NCI-H226 (cell line): ENCODE results near the gene PDZD4.

ENCODE experiments used
- DNase-seq: peaks from one replicate; pipeline ENCODE4 v3.0.0-alpha.2; 2015

PDZD4 gene

DNA sequence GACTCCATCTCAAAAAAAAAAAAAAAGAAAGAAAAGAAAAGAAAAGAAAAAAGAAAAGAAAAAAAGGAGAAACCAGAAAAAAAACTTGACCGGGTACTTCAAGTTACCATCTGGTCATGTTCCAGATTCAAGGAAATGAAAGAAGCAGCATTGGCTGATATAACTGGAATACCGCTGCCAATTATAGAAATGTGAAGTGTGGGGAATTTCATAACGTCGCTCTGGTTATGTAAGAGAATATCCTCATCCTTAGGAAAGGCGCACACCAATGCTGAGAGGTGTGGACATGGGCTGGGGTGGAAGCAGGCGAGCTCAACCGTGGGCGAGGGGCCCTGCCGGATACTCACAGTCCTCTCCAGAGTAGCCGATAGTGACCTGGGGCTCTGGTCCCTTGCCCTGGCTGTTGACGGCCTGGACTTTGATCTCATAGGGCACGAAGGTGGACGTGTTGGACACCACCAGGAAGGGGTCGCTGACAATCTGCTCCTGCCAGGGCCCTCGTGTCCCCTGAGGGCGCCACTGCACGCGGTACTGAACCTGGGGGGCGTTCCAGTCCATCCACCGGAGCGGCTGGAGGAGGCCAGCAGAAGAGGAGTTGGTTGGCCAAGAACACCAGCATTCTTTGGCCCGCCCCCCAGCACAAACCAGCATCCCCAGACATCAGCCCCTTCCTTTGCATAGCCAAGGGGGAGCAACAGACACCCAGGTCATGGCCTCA is 36.1 kb upstream of the PDZD4 start:
- DNase-seq: no peak

DNA sequence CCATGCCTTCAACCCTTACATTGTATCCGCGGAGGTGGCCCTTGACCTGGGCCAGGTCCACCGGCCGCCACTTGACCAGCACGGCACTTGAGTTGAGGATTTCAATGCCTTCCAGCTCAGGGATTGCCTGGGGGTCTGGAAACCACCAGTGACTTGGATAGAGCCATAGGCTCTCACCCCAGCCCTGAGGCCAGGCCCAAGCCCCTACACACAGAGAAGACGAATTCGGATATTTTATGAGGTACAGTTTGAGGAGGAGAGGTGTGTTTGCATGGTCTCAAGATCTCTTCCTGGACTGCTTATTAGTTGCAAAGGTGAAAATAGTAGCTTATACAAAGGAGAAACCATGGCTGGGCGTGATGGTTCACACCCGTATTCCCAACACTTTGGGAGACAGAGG is 35.3 kb upstream of the PDZD4 start:
- DNase-seq: no peak

- no peak for DNase-seq
Measured at GRCh38 chrX:153865321-153865580, 34.9 kb upstream of the PDZD4 start.

GRCh38 chrX:153864561-153865320 is 34.4 kb upstream of the PDZD4 start:
- DNase-seq: no peak

DNA sequence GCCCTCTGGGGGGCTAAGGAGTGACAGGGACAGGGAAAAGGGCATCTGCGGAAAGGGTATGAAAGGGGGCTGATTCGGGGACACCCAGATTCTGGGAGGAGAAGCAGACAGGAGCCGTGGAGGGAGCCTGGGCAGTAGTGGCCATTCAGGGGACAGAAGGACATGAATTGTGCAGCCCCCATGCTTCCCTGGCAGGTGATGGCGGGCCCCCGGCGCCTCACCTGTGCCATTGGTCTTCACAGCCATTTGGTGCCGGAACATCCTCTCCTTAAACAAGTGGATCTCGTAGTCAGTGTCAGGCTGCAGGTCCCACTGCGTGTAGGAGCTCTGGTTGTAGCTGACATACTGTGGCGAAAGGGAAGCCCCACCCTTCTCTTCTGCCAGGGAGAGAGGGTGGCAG is 33.8 kb upstream of the PDZD4 start:
- no peak for DNase-seq

- no peak for DNase-seq
Measured at GRCh38 chrX:153863251-153863991, 33.1 kb upstream of the PDZD4 start.

- no peak for DNase-seq
Measured at GRCh38 chrX:153862369-153863250, 32.3 kb upstream of the PDZD4 start.

- no peak for DNase-seq
Measured at GRCh38 chrX:153861733-153862310, 31.5 kb upstream of the PDZD4 start.

- no peak for DNase-seq
Measured at GRCh38 chrX:153861151-153861550, 30.8 kb upstream of the PDZD4 start.

DNA sequence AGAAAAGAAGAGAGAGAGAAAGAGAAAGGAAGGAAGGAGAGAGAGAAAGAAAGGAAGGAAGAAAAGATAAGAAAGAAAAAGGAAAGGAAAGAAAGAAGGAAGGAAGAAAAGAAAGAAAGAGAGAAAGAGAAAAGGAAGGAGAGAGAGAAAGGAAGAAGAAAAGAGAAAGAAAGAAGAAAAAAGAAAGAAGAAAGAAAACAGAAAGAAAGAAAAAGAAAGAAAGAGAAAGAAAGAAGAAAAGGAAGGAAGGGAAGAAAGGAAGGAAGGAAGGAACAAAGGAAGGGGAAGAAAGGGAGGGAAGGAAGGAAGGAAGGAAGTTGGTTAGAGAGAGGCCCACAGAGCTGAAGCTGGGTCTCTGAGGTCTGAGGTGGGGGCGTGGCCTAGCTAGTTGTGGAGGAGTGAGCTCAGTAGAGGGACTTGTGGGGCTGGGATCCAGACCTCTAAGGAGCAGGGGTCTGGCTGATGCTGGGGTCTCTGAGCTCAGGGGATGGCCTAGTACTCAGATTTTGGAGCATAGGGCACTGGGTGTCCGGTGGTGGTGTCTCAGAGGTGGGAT is 27.1 kb upstream of the PDZD4 start:
- DNase-seq: no peak

- DNase-seq: no peak
Measured at GRCh38 chrX:153854702-153855101, 24.4 kb upstream of the PDZD4 start.

DNA sequence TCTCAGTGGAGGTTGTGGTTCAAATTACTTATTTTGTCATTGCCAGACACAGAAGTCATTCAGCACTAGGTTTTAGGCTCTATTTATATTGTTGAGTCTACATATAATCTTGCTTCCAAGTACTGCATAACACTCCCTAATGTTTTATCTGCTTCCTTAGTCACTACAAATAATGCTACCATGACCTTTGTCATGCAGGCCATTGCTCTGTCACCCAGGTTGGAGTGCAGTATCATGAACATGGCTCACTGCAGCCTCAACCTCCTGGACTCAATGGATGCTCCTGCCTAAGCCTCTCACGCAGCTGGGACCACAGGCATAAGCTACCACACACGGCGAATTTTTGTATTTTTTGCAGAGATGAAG is 23.5 kb upstream of the PDZD4 start:
- no peak for DNase-seq

DNA sequence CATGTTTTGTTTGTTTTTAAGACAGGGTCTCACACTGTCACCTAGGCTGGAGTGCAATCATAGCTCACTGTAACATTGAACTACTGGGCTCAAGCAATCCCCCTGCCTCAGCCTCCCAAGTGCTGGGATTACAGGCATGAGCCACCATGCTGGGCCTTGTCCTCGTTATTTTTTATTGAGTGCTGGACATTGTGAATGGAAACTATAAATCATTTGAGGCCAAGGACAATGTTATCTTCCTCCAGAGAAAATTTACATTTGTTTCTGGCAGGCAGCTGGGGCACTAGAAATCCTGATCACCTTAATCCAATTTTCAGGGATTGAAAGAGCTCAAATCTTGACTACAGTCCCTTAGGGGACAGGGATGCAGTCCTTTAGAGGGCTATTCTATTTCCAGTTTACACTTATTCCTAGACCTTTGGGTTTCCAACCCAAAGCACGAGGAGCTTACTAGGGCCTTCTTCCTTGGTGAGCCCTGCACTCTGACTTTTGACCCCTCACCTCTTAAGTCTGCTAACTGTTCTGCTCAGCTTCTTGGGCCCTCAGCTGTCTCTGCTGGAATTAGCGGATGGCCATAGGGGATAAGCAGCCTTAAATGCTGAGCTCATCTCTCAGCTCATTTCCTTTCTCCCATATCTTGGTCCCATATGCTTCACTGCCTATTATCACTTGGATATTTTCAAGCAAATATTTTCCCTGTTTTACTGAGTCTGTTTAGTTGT is 23.0 kb upstream of the PDZD4 start:
- DNase-seq: no peak

DNA sequence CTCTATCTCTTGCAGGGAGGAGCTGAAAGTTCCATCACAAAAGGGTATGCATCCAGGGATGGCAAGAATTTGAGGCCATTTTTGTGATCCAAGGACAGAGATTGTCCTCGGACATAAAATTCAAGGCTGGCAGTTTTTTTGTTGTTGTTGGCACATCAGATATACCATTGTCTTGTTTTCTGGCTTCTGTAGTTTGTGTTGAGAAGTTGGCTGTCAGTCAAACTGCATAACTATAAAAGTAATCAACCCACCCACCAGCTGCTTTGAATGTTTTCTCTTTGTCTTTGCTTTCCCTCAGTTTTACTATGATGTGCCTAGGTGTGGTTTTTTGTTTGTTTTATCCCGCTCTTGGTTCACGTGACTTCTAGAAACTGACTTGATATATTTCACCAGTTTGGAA is 21.6 kb upstream of the PDZD4 start:
- no peak for DNase-seq

GRCh38 chrX:153848325-153848724 is 18.0 kb upstream of the PDZD4 start:
- DNase-seq: no peak

DNA sequence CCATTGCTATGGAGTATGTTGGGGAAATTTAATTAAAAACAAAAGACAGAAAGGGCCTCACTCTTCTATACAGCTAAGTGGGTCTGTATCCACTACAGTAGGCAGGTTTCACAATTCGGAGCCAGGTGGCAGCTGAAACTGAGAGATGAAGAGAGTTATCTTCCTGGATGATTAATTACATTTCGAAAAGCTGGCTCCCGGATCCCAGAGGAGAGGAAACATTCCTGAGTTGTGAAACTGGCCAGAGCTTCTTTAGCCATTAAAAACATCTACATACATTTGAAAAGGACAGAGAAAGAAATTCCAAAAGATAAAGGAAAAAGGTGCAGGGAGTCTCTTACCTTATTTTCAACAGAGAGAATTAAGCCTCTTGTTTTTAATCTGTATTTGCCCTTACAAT is 15.5 kb upstream of the PDZD4 start:
- DNase-seq: peak; percentile 39

GRCh38 chrX:153845195-153845594 is 14.9 kb upstream of the PDZD4 start:
- DNase-seq: no peak

GRCh38 chrX:153844509-153845082 is 14.3 kb upstream of the PDZD4 start:
- DNase-seq: no peak

GRCh38 chrX:153836921-153837320 is 6.6 kb upstream of the PDZD4 start:
- no peak for DNase-seq

- no peak for DNase-seq
Measured at GRCh38 chrX:153832728-153833127, 2.4 kb upstream of the PDZD4 start.

DNA sequence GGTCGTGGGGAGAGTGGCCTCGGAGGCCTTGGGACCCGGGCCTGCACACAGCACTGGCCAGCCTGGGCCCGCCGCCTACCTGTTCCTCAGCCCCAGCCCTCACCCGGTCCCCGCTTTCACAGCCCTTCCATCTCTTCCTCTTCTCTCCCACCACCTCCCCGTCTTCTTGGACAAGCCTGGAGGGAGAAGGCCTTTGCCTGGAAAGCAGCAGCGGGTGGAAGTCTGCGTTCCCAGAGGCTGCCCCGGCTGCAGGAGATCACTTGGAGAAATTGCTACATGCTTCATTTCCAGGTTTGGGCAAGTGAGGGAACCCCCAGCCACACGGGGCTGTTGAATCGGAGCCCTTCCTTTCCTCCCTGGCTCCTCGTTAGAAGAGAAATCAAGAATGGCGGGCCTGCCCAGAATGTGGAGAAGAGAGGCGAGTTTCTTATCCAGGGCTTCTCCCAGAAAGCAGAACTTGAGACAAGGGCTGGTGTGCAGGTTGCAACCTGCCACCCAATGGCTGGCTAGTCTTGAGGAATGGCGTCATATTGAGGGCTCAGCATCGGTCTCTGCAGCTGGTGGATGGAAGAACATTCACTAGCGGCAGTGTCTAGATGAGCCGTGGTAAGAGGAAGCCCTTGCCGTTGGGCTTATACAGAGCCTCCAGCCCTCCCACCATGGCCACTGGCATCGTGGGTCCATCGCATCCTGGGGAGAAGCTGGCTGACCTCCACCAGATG is 1.2 kb upstream of the PDZD4 start:
- no peak for DNase-seq
